K562 (cell line): Measurements from ENCODE around the gene PPDPF. TPM values are rescaled to one million over a fixed set of nuclear protein-coding genes. Genes with fewer than 3 reads are reported as not detected.

ENCODE experiments used
- ATAC-seq: fragments of 200-7000 bp; cut with Tn5 transposase; 3 replicates; pipeline ENCODE4 v1.9.1; 2020; ENCODE audit warnings: moderate library complexity
- BruUV-seq: library from RNA; stranded (reverse); fragments of 400-500 nt; replicated peaks from 2 replicates; lab custom pipeline; 2021; lab: Mats Ljungman, UMichigan
- CTCF ChIA-PET: fragments of 300-600 bp; formaldehyde crosslinking; extraction: SDS; loops from one replicate; lab custom pipeline; 2021; ENCODE audit warnings: low intra/inter-chr PET ratio; lab: Yijun Ruan, JAX
- POLR2A ChIA-PET: fragments of 300-600, 350-650 bp; sonication (Branson Sonifier 250); formaldehyde crosslinking; extraction: SDS; loops from one replicate; lab custom pipeline; 2021; ENCODE audit warnings: antibody characterized with exemption, inconsistent platforms; lab: Yijun Ruan, JAX
- DNase-seq, 4 experiments: peaks; one replicate each; pipeline versions ENCODE4 v3.0.0 to v3.0.0-alpha.2; 2011 to 2018; ENCODE audit warnings: low spot score in 3 of 4, mixed read lengths in 3 of 4; ENCODE audit errors: extremely low read depth in 1 of 4
- FAIRE-seq: peaks from 2 replicates; lab custom pipeline; 2011; peaks lifted over from hg19 to GRCh38; lab: Jason Lieb, UNC
- H2AFZ ChIP-seq: 2 replicates; pipeline ENCODE4 v1.6.0; 2011; ENCODE audit warnings: low read depth, low read length, control low read depth, inconsistent platforms
- H3K27ac ChIP-seq: fragments of 200-600 bp; 3 replicates; pipeline ENCODE4 v1.8.0; 2011; ENCODE audit warnings: low read depth, mild to moderate bottlenecking, control low read depth, inconsistent platforms, low read length, moderate library complexity, mixed read lengths; ENCODE audit errors: extremely low read depth
- H3K27me3 ChIP-seq, 2 experiments: fragments of 300-600 bp in 1 of 2; 2 replicates in 1 of 2; 3 replicates in 1 of 2; pipeline versions ENCODE4 v1.6.0 to v1.8.0; 2011; ENCODE audit warnings: inconsistent platforms in 2 of 2, low read length in 2 of 2, mild to moderate bottlenecking in 1 of 2, mixed read lengths in 1 of 2, moderate library complexity in 1 of 2; ENCODE audit not compliant: control insufficient read depth in 2 of 2, insufficient read depth in 2 of 2
- H3K36me3 ChIP-seq: fragments of 300-600 bp; 3 replicates; pipeline ENCODE4 v1.8.0; 2011; ENCODE audit warnings: mild to moderate bottlenecking, low read length, inconsistent platforms; ENCODE audit not compliant: control insufficient read depth, insufficient read depth
- H3K4me1 ChIP-seq, 2 experiments: fragments of 200-600 bp in 1 of 2; replicated peaks in 1 of 2; 2 replicates in 1 of 2; 3 replicates in 1 of 2; pipeline versions ENCODE4 v1.5.1 to v1.8.0; 2011; ENCODE audit warnings: inconsistent platforms in 2 of 2, low read length in 2 of 2, mild to moderate bottlenecking in 1 of 2, mixed read lengths in 1 of 2, moderate library complexity in 1 of 2; ENCODE audit not compliant: control insufficient read depth in 2 of 2, insufficient read depth in 2 of 2
- H3K4me2 ChIP-seq: 2 replicates; pipeline ENCODE4 v1.6.1; 2011; ENCODE audit warnings: low read length, control low read depth, inconsistent platforms, mixed read lengths; ENCODE audit not compliant: insufficient read depth
- H3K4me3 ChIP-seq: fragments of 200-600 bp; sonication (generic), shearing (Covaris generic); 2 replicates; pipeline ENCODE4 v1.5.1; 2016; ENCODE audit warnings: control low read depth, inconsistent platforms
- H3K79me2 ChIP-seq: fragments of 200-600 bp; 3 replicates; pipeline ENCODE4 v1.8.0; 2011; ENCODE audit warnings: low read length, inconsistent platforms; ENCODE audit not compliant: control insufficient read depth, insufficient read depth
- H3K9ac ChIP-seq, 2 experiments: 2 replicates each; pipeline versions ENCODE4 v1.6.0 to v1.6.1; 2011; ENCODE audit warnings: low read depth in 2 of 2, low read length in 2 of 2, control low read depth in 1 of 2, inconsistent platforms in 1 of 2, mild to moderate bottlenecking in 1 of 2, mixed read lengths in 1 of 2; ENCODE audit not compliant: insufficient read depth in 1 of 2
- H3K9me1 ChIP-seq: one replicate; pipeline ENCODE4 v1.6.0; 2011; ENCODE audit warnings: inconsistent platforms, mild to moderate bottlenecking, low read length, moderate library complexity; ENCODE audit not compliant: control insufficient read depth, insufficient read depth
- H3K9me3 ChIP-seq: replicated peaks from 2 replicates; pipeline ENCODE4 v1.5.1; 2011; ENCODE audit warnings: low read depth, low read length, inconsistent platforms; ENCODE audit not compliant: control insufficient read depth, insufficient read depth
- H4K20me1 ChIP-seq: replicated peaks from 2 replicates; pipeline ENCODE4 v1.6.1; 2011; ENCODE audit warnings: low read length, inconsistent platforms, mixed read lengths; ENCODE audit not compliant: control insufficient read depth, insufficient read depth
- ATF7 ChIP-seq: fragments of 450-650 bp; IDR thresholded peaks from 2 replicates; pipeline ENCODE4 v1.7.1; 2014; ENCODE audit warnings: mild to moderate bottlenecking, moderate library complexity
- CEBPB ChIP-seq: fragments of 450-650 bp; IDR thresholded peaks from 2 replicates; pipeline ENCODE4 v1.6.1; 2016; ENCODE audit warnings: missing genetic modification characterization, missing compliant biosample characterization
- CHD2 ChIP-seq: IDR thresholded peaks from 2 replicates; pipeline ENCODE4 v1.6.1; 2011; ENCODE audit warnings: low read depth, low read length
- DACH1 ChIP-seq: fragments of 450-650 bp; IDR thresholded peaks from 2 replicates; pipeline ENCODE4 v1.6.1; 2018; ENCODE audit not compliant: partially characterized antibody
- FOXP4 ChIP-seq: sonication (generic); formaldehyde crosslinking; IDR thresholded peaks from 2 replicates; pipeline ENCODE4 v1.8.0; 2022; ENCODE audit warnings: mild to moderate bottlenecking, missing genetic modification reagents, borderline replicate concordance
- MAZ ChIP-seq, 2 experiments: fragments of 450-650 bp in 1 of 2; sonication (generic) in 1 of 2; formaldehyde crosslinking; IDR thresholded peaks in 1 of 2; conservative IDR thresholded peaks in 1 of 2; 2 replicates each; pipeline versions ENCODE4 v1.4.0 to v1.5.0; 2020; ENCODE audit warnings: mild to moderate bottlenecking in 1 of 2, missing genetic modification reagents in 1 of 2
- MEF2A ChIP-seq: IDR thresholded peaks from 2 replicates; pipeline ENCODE4 v1.6.1; 2011; ENCODE audit warnings: low read depth, mild to moderate bottlenecking, low read length, moderate library complexity; ENCODE audit not compliant: control insufficient read depth
- NR2F6 ChIP-seq: fragments of 450-650 bp; formaldehyde crosslinking; IDR thresholded peaks from 2 replicates; pipeline ENCODE4 v1.4.0; 2020; ENCODE audit warnings: mild to moderate bottlenecking
- PBX2 ChIP-seq, 2 experiments: IDR thresholded peaks in 1 of 2; conservative IDR thresholded peaks in 1 of 2; 2 replicates each; pipeline ENCODE4 v1.6.1; 2016; ENCODE audit warnings: low read depth in 2 of 2, mild to moderate bottlenecking in 1 of 2, missing compliant biosample characterization in 1 of 2, missing genetic modification characterization in 1 of 2, moderate library complexity in 1 of 2
- PKNOX1 ChIP-seq: fragments of 450-650 bp; IDR thresholded peaks from 2 replicates; pipeline ENCODE4 v1.6.1; 2016
- SMAD1 ChIP-seq: fragments of 150-350 bp; IDR thresholded peaks from 2 replicates; pipeline ENCODE4 v1.6.1; 2014; ENCODE audit warnings: low read length, low read depth; ENCODE audit not compliant: partially characterized antibody
- ZNF217 ChIP-seq: sonication (generic); formaldehyde crosslinking; IDR thresholded peaks from 2 replicates; pipeline ENCODE4 v1.8.0; 2022; ENCODE audit warnings: mild to moderate bottlenecking, missing genetic modification reagents
- ZNF354B ChIP-seq: fragments of 250-450 bp; sonication (Bioruptor Pico); IDR thresholded peaks from 2 replicates; pipeline ENCODE4 v1.4.0; 2020
- ZNF707 ChIP-seq: fragments of 250-450 bp; sonication (Bioruptor Pico); conservative IDR thresholded peaks from 2 replicates; pipeline ENCODE4 v1.8.0; 2022; ENCODE audit warnings: inconsistent platforms, mild to moderate bottlenecking, moderate library complexity
- WGBS: fragments of 100-300 bp; shearing (Covaris generic); methylation state at CpG from one replicate; pipeline ENCODE4 v1.1.6; 2016; ENCODE audit warnings: low coverage, mixed read lengths; ENCODE audit not compliant: insufficient coverage; ENCODE audit errors: missing lambda C conversion rate; 5-methylcytosine and 5-hydroxymethylcytosine counted together
- in situ Hi-C: fragments of 300-500 bp; cut with MboI; formaldehyde crosslinking; loops from 4 replicates; pipeline ENCODE4 v1.15.0; 2018; ENCODE audit warnings: inconsistent platforms, mixed read lengths
- intact Hi-C: fragments of 100-400 bp; cut with micrococcal nuclease; formaldehyde crosslinking; loops from 2 replicates; pipeline ENCODE4 v1.14.2; 2022
- polyA plus RNA-seq, 8 experiments: library from polyadenylated mRNA; depleted of rRNA in 4 of 8; stranded (reverse) in 5 of 8; unstranded in 3 of 8; fragments of >200 nt; fragmentation: Nextera tagmentation in 2 of 8; fragmentation: Illumina TruSeq in 1 of 8; extraction: Ambion mirVana in 2 of 8; extraction: Trizol in 1 of 8; gene quantifications; 2 replicates each; pipeline versions ENCODE4 v1.2.1 to v1.2.3, GENCODE V29; 2011 to 2014; ENCODE audit warnings: inconsistent platforms in 1 of 8, missing spikeins in 1 of 8
- total RNA-seq, 7 experiments: library from RNA; depleted of rRNA in 6 of 7; stranded (reverse); fragments of >200 nt in 6 of 7; fragmentation: Illumina TruSeq in 2 of 7; extraction: Trizol in 2 of 7; gene quantifications; 2 replicates each; pipeline versions ENCODE4 v1.2.1 to v1.2.3, GENCODE V29; 2011 to 2021; ENCODE audit warnings: low replicate concordance in 1 of 7

Gene PPDPF
- total and polyA plus RNA-seq, 9 of the 15 experiments (the other 6 are each of a cell fraction or from before 2014, with no cell fraction given) = 0.77 to 233 (median 10.5) TPM

- peaks cover 0 to 25% of the 10 kb centered on the region in 2 experiments; a peak in 4 of 5 replicates for H3K4me1 ChIP-seq
- POLR2A ChIA-PET = interaction anchor here (0.7 to 3.1 kb wide), 4 partner anchors 11 to 156 kb away, joined by 3 to 9 read pairs (median 6); partner anchors contain the start of gene PPDPF
- no peak overlapping the region for H3K4me2 ChIP-seq
- CTCF ChIA-PET = interaction anchor here (0.6 kb wide), 1 partner anchor 297 kb away, joined by 3 read pairs; no protein-coding TSS in a partner anchor
- no peaks in the 10 kb centered on the region for H4K20me1 ChIP-seq
- ATAC-seq (no peak), FAIRE-seq (no peak), DNase-seq (no peak)
- H3K36me3 ChIP-seq = no peaks in the 10 kb centered on the region
- in situ Hi-C loops = no loop called here
- no TSS peak for BruUV-seq
- peak overlapping the region in 1 of 2 experiments; percentile 17; a peak in 2 of 4 replicates for H3K9ac ChIP-seq
- intact Hi-C loops = no loop called here
- peaks cover 6% of the 10 kb centered on the region for H3K9me3 ChIP-seq
- H3K4me3 ChIP-seq = no peak overlapping the region
- no peaks in the 10 kb centered on the region for H3K9me1 ChIP-seq
- H2AFZ ChIP-seq = no peak overlapping the region
- 12% methylated on average over 28 of the region's 30 CpGs for WGBS
- no peak overlapping the region for H3K27ac ChIP-seq
- H3K79me2 ChIP-seq = no peaks in the 10 kb centered on the region
- peaks cover 25 to 47% of the 10 kb centered on the region in 2 experiments for H3K27me3 ChIP-seq
- TF ChIP-seq ZNF707 (CRISPR knock-in tag) (no peak), FOXP4 (CRISPR knock-in tag) (no peak), SMAD1 (no peak), CHD2 (no peak), PBX2 (CRISPR knock-in tag; IDR thresholded peaks at IDR 0.05; ENCODE audit: low read depth) (no peak), PBX2 (tag; conservative IDR thresholded peaks at IDR 0.05; ENCODE audit: low read depth) (0 out of 2 replicates have a peak, but pooled peaks have one; percentile 29), NR2F6 (CRISPR knock-in tag) (no peak), PKNOX1 (peak; percentile 67; the same call in 1 of the 2 replicates), MEF2A (no peak), ATF7 (peak; percentile 27; the same call in 1 of the 2 replicates), DACH1 (no peak), ZNF217 (CRISPR knock-in tag) (no peak), ZNF354B (CRISPR knock-in tag) (no peak), CEBPB (no peak), MAZ (CRISPR knock-in tag; conservative IDR thresholded peaks at IDR 0.05 in 1 of 2, IDR thresholded peaks at IDR 0.05 in 1 of 2) (no peak)
These were observed 13.4 kb upstream of the PPDPF start for GRCh38 chr20:63507083-63507743.
